ENCODE measurements around the gene MND1.
A peak's percentile ranks its signal among the peaks of the same experiment; 100 is the strongest.

Gene MND1

DNA sequence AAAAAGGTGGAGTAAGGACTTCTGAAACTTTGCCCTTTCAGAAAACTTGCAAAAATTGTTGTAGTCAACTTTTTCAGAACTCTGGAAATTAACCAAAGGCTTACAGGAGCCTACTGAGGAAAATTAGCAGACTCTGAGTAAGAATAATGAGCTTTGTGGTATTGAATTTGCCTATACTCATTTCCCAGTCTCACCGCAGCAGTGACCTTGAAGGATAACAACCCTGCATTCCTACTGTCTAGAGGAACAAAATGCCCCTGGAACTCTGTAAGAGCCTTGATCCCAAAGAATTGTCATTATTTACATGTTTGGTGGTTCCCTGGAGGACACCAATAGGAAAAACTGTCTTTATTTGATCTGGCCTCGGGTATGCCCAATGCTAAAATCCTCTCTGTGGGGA lies 57.9 kb downstream of the MND1 start:
- H3K4me3 ChIP-seq (ENCODE audit: severe bottlenecking): no peak overlapping the region
- no peaks in the 10 kb centered on the region for H3K9me3 ChIP-seq (ENCODE audit: severe bottlenecking)
- H3K36me3 ChIP-seq (ENCODE audit: low read depth): peaks cover 8% of the 10 kb centered on the region
- ATAC-seq (ENCODE audit: low read depth): no peak
- H3K27me3 ChIP-seq (ENCODE audit: insufficient read depth, poor library complexity, severe bottlenecking): no peaks in the 10 kb centered on the region
- TF ChIP-seq, protein P1, sequence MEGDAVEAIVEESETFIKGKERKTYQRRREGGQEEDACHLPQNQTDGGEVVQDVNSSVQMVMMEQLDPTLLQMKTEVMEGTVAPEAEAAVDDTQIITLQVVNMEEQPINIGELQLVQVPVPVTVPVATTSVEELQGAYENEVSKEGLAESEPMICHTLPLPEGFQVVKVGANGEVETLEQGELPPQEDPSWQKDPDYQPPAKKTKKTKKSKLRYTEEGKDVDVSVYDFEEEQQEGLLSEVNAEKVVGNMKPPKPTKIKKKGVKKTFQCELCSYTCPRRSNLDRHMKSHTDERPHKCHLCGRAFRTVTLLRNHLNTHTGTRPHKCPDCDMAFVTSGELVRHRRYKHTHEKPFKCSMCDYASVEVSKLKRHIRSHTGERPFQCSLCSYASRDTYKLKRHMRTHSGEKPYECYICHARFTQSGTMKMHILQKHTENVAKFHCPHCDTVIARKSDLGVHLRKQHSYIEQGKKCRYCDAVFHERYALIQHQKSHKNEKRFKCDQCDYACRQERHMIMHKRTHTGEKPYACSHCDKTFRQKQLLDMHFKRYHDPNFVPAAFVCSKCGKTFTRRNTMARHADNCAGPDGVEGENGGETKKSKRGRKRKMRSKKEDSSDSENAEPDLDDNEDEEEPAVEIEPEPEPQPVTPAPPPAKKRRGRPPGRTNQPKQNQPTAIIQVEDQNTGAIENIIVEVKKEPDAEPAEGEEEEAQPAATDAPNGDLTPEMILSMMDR (IDR thresholded peaks at IDR 0.05; ENCODE audit: poor library complexity, severe bottlenecking): no peak
- peaks cover 9% of the 10 kb centered on the region for H3K4me1 ChIP-seq (ENCODE audit: insufficient read depth, poor library complexity, severe bottlenecking)
- H3K27ac ChIP-seq (ENCODE audit: poor library complexity, severe bottlenecking): no peak overlapping the region
- DNase-seq (ENCODE audit: low spot score): no peak

DNA sequence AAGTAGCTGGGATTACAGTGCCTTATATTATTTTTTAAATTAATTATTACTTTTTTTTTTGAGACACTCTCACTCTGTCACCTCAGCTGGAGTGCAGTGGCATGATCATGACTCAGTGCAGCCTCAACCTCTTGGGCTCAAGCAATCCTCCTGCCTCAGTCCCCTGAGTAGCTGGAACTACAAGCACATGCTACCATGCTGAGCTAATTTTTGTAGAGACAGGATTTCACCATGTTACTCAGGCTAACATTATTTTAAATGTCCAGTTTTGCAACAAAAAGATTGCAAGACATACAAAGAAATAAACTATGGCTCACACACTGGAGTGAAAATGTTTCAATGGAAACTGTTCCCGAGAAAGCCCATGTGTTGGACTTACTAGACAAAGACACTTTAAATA lies 59.2 kb downstream of the MND1 start:
- Histone ChIP-seq H3K27ac (ENCODE audit: poor library complexity, severe bottlenecking) (no peak overlapping the region), H3K27me3 (ENCODE audit: insufficient read depth, poor library complexity, severe bottlenecking) (no peaks in the 10 kb centered on the region), H3K9me3 (ENCODE audit: severe bottlenecking) (no peaks in the 10 kb centered on the region), H3K36me3 (ENCODE audit: low read depth) (peaks cover 8% of the 10 kb centered on the region), H3K4me1 (ENCODE audit: insufficient read depth, poor library complexity, severe bottlenecking) (peaks cover 7% of the 10 kb centered on the region), H3K4me3 (ENCODE audit: severe bottlenecking) (no peak overlapping the region)
- no peak for ATAC-seq (ENCODE audit: low read depth)
- TF ChIP-seq, protein P1 (IDR thresholded peaks at IDR 0.05; ENCODE audit: poor library complexity, severe bottlenecking): no peak
- DNase-seq (ENCODE audit: low spot score): no peak

DNA sequence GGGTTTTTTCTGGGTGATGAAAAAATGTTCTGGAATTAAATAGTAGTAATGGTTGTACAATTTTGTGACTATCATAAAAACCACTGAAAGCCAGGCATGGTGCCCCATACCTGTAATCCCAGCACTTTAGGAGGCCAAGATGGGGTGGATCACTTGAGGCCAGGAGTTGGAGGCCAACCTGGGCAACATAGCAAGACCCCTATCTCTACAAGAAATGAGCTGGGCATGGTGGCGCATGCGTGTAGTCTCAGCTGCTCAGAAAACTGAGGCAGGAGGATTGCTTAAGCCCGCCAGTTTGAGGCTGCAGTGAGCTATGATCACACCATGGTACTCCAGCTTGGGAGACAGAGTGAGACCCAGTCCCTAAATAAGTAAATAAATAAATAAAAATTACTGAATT lies 63.4 kb downstream of the MND1 start:
- TF ChIP-seq, protein P1 (IDR thresholded peaks at IDR 0.05; ENCODE audit: poor library complexity, severe bottlenecking): no peak
- ATAC-seq (ENCODE audit: low read depth): no peak
- H3K4me1 ChIP-seq (ENCODE audit: insufficient read depth, poor library complexity, severe bottlenecking): peaks cover 11% of the 10 kb centered on the region
- H3K9me3 ChIP-seq (ENCODE audit: severe bottlenecking): no peaks in the 10 kb centered on the region
- H3K4me3 ChIP-seq (ENCODE audit: severe bottlenecking): no peak overlapping the region
- DNase-seq (ENCODE audit: low spot score): no peak
- no peaks in the 10 kb centered on the region for H3K27me3 ChIP-seq (ENCODE audit: insufficient read depth, poor library complexity, severe bottlenecking)
- no peak overlapping the region for H3K27ac ChIP-seq (ENCODE audit: poor library complexity, severe bottlenecking)
- H3K36me3 ChIP-seq (ENCODE audit: low read depth): peaks cover 9% of the 10 kb centered on the region

DNA sequence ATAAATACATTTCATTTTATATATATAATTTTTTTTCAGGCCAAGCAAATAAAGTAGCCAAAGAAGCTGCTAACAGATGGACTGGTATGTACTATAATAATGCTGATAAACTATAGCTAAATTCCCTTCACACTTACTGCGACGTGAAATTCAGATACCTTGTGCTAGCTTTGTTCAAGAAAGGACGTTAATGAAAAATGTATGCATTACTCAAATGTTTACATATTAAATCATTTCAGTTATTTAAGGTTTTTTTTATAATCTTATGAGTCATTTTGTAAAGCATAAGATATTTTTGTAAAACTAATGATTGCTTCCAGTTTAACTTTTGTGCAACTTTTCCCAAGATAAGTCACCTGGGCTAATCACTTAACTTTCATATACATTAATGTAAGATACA lies 64.4 kb downstream of the MND1 start:
- DNase-seq (ENCODE audit: low spot score) (no peak), ATAC-seq (ENCODE audit: low read depth) (no peak)
- H3K36me3 ChIP-seq (ENCODE audit: low read depth): peaks cover 9% of the 10 kb centered on the region
- no peak overlapping the region for H3K4me3 ChIP-seq (ENCODE audit: severe bottlenecking)
- H3K4me1 ChIP-seq (ENCODE audit: insufficient read depth, poor library complexity, severe bottlenecking): peaks cover 11% of the 10 kb centered on the region
- no peaks in the 10 kb centered on the region for H3K27me3 ChIP-seq (ENCODE audit: insufficient read depth, poor library complexity, severe bottlenecking)
- no peaks in the 10 kb centered on the region for H3K9me3 ChIP-seq (ENCODE audit: severe bottlenecking)
- H3K27ac ChIP-seq (ENCODE audit: poor library complexity, severe bottlenecking): peak overlapping the region; percentile 8
- TF ChIP-seq, protein P1 (IDR thresholded peaks at IDR 0.05; ENCODE audit: poor library complexity, severe bottlenecking): no peak

DNA sequence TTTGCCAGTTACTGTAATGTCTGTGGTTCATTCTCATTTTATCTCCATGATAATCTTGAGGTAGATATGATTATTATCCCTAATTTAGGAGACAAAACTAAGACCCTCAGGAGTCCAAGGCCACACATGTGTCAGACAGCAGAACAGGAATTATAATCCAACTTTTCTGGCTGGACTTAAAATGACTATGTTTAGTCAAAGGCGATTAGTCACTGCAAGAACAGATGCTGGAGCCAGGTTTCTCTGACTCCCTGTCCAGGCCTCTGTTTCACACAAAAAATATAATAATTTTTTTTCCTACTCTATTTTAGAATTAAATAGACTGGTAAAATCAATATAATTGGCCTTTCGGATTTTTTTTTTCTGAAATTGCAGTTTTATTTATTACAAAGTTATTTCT lies 64.9 kb downstream of the MND1 start:
- Histone ChIP-seq H3K36me3 (ENCODE audit: low read depth) (peaks cover 9% of the 10 kb centered on the region), H3K27ac (ENCODE audit: poor library complexity, severe bottlenecking) (peak overlapping the region; percentile 8), H3K4me1 (ENCODE audit: insufficient read depth, poor library complexity, severe bottlenecking) (peaks cover 11% of the 10 kb centered on the region), H3K9me3 (ENCODE audit: severe bottlenecking) (no peaks in the 10 kb centered on the region), H3K27me3 (ENCODE audit: insufficient read depth, poor library complexity, severe bottlenecking) (no peaks in the 10 kb centered on the region), H3K4me3 (ENCODE audit: severe bottlenecking) (no peak overlapping the region)
- DNase-seq (ENCODE audit: low spot score) (no peak), ATAC-seq (ENCODE audit: low read depth) (peak; percentile 70)
- TF ChIP-seq, protein P1 (IDR thresholded peaks at IDR 0.05; ENCODE audit: poor library complexity, severe bottlenecking): no peak
